AG04450 (cell line): ENCODE measurements around the gene ALDH3B2. TPM values are rescaled to one million over a fixed set of nuclear protein-coding genes. Genes with fewer than 3 reads are reported as not detected.
"Not testable (repeated sequence)": the region's sequence is repeated elsewhere in the genome, so short reads cannot be mapped to it uniquely, and the experiment has no call there.

Experiments used
- CTCF ChIA-PET: fragments of 300-600, 350-600 bp; formaldehyde crosslinking; extraction: SDS; loops from one replicate; lab custom pipeline; 2022; ENCODE audit warnings: antibody characterized with exemption, inconsistent platforms; lab: Charles Lee
- POLR2A ChIA-PET: fragments of 350-600 bp; formaldehyde crosslinking; extraction: SDS; loops from one replicate; lab custom pipeline; 2021; ENCODE audit warnings: antibody characterized with exemption, inconsistent platforms; lab: Yijun Ruan, JAX
- DNase-seq: peaks from one replicate; pipeline ENCODE4 v3.0.0-alpha.2; 2011; ENCODE audit warnings: low read depth, low spot score
- H3K27ac ChIP-seq: one replicate; pipeline ENCODE4 v1.5.1; 2012; ENCODE audit warnings: low read depth, low read length, control low read depth
- H3K27me3 ChIP-seq: one replicate; pipeline ENCODE4 v1.6.0; 2012; ENCODE audit warnings: low read length; ENCODE audit not compliant: control insufficient read depth, insufficient read depth
- H3K4me3 ChIP-seq: 2 replicates; pipeline ENCODE4 v1.5.1; 2011; ENCODE audit warnings: mild to moderate bottlenecking, low read depth, low read length, control low read depth
- H3K9me3 ChIP-seq: 2 replicates; pipeline ENCODE4 v1.5.1; 2012; ENCODE audit warnings: low read length; ENCODE audit not compliant: control insufficient read depth, insufficient read depth
- CTCF ChIP-seq: IDR thresholded peaks from 2 replicates; pipeline ENCODE4 v1.5.1; 2011; ENCODE audit warnings: low read depth, low read length, control low read depth, inconsistent platforms
- polyA plus RNA-seq: library from polyadenylated mRNA; depleted of rRNA; stranded (reverse); fragments of >200 nt; gene quantifications from 2 replicates; pipeline ENCODE4 v1.2.3, GENCODE V29; 2011

Gene ALDH3B2
- polyA plus RNA-seq, 1 experiment = not detected

DNA sequence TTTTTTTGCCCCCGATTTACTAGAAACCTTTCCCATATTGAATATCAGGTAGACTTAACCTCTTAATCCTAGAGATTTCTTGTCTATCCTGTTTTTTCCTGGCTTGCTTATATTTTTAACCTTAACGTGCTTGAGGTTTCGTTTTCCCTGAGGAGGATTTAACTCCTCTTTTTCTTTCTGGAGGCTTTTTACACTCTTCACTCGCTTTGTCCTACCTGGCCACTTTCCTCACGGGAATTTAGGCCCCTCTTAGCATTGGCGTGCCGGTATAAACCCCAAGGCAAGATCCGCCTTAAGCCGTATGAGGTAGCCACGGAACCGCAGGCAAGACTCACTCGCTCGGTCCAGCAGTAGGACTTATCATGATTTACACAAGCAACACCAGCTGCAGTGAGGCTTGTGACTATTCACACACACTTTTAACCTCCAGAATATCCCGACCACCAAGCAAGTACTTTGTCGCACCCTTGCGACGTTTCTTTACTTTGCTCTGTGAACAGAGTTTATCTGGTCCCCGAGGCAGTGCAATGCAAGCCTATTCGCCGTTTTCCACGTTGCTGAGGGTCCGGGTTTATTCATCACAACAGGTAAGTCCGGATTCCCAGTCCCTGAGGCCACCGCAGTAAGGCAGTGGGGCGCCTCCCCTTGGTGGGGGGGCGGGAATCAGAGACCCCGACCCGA is 20.6 kb upstream of the ALDH3B2 start:
- H3K27ac ChIP-seq = no peak overlapping the region
- ChIA-PET CTCF (no interaction called here), POLR2A (no interaction called here)
- DNase-seq = no peak
- peaks cover 28% of the 10 kb centered on the region for H3K27me3 ChIP-seq
- H3K4me3 ChIP-seq = no peak overlapping the region
- TF ChIP-seq CTCF = no peak
- H3K9me3 ChIP-seq = peaks cover 3% of the 10 kb centered on the region; the same call in 1 of the 2 replicates

DNA sequence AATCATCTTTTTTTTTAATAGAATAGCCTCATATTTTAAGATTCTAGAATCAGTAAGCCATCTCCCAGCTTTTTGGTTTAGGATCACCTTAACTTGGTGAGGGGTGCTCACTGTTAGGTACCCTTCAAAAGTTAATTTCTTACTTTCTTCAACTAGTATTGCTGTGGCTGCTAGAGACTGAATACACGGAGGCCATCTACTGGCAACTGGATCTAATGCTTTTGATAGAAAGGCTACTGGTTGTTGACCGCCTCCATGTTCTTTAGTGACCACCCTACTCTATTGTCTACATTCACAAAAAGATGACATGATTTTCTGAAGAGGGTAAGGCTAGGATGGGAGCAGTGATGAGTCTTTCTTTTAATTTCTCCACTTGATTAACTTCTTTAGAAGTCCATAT is 16.7 kb upstream of the ALDH3B2 start:
- no peak overlapping the region for H3K27ac ChIP-seq
- TF ChIP-seq CTCF = peak; percentile 18; the same call in 1 of the 2 replicates
- no peak for DNase-seq
- no peak overlapping the region for H3K4me3 ChIP-seq
- peaks cover 14% of the 10 kb centered on the region for H3K27me3 ChIP-seq
- POLR2A ChIA-PET = no interaction called here
- peaks cover 3% of the 10 kb centered on the region; the same call in 1 of the 2 replicates for H3K9me3 ChIP-seq
- CTCF ChIA-PET = interaction anchor here (0.7 kb wide), 1 partner anchor 265 kb away, joined by 3 read pairs; no protein-coding TSS in a partner anchor

- ChIA-PET CTCF (no interaction called here), POLR2A (no interaction called here)
- Histone ChIP-seq H3K27ac (no peak overlapping the region), H3K27me3 (peaks cover 7% of the 10 kb centered on the region), H3K4me3 (no peak overlapping the region), H3K9me3 (no peaks in the 10 kb centered on the region)
- no peak for TF ChIP-seq CTCF
- DNase-seq = no peak
Observed at GRCh38 chr11:67689178-67689577, 14.8 kb upstream of the ALDH3B2 start.

DNA sequence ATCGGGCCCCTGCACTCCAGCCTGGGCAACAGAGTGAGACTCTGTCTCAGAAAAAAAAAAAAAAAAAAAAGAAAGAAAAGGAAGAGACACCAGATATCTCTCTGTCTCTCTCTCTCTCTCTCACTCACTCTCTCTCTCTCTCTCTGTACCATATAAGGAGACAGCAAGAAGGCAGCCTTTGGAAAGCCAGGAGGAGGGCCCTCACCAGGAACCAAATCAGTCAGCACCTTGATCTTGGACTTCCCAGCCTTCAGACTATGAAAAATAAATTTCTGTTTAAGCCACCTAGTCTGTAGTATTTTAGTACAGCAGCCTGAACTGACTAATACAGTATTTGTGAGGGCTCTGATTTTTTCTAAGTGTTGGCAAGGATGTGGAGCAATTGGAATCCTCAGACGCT is 13.6 kb upstream of the ALDH3B2 start:
- TF ChIP-seq CTCF = no peak
- H3K27me3 ChIP-seq = peaks cover 7% of the 10 kb centered on the region

GRCh38 chr11:67685641-67686332 is 11.4 kb upstream of the ALDH3B2 start:
- H3K27ac ChIP-seq, H3K9me3 ChIP-seq, POLR2A ChIA-PET, CTCF ChIA-PET, DNase-seq, H3K4me3 ChIP-seq: not testable (repeated sequence)
- peaks cover 15% of the 10 kb centered on the region for H3K27me3 ChIP-seq

More for the DNA sequence above, 13.6 kb upstream of the ALDH3B2 start:
- CTCF ChIA-PET = no interaction called here
- Histone ChIP-seq H3K4me3 (no peak overlapping the region), H3K27ac (no peak overlapping the region), H3K9me3 (no peaks in the 10 kb centered on the region)
- DNase-seq = no peak
- POLR2A ChIA-PET = no interaction called here

GRCh38 chr11:67682126-67683034 is 8.0 kb upstream of the ALDH3B2 start:
- H3K27me3 ChIP-seq = peaks cover 11% of the 10 kb centered on the region
- POLR2A ChIA-PET, H3K4me3 ChIP-seq, H3K27ac ChIP-seq, DNase-seq, CTCF ChIA-PET, H3K9me3 ChIP-seq: not testable (repeated sequence)
